Measurements from ENCODE around the gene TRIM25.

DNA sequence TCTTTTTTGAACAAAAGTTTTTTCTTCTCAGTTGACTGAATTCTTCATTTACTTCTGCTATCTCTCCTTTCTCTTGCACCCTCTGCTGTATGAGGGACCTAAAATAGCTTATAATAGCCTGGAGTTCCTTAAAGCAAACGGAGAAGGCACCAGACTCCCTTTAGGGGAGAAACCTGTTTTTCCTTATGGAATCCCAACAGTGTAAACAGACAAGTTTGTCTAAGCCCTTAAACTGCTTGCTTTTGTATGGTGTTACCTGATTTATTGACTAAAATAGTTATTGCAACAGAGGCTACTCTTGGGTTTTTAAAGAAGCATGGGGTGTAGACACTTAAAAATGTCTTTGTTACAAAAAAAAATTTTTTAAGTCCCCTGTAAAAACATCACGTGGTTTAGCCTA is 12.9 kb upstream of the TRIM25 start:
- TF ChIP-seq, protein P1, sequence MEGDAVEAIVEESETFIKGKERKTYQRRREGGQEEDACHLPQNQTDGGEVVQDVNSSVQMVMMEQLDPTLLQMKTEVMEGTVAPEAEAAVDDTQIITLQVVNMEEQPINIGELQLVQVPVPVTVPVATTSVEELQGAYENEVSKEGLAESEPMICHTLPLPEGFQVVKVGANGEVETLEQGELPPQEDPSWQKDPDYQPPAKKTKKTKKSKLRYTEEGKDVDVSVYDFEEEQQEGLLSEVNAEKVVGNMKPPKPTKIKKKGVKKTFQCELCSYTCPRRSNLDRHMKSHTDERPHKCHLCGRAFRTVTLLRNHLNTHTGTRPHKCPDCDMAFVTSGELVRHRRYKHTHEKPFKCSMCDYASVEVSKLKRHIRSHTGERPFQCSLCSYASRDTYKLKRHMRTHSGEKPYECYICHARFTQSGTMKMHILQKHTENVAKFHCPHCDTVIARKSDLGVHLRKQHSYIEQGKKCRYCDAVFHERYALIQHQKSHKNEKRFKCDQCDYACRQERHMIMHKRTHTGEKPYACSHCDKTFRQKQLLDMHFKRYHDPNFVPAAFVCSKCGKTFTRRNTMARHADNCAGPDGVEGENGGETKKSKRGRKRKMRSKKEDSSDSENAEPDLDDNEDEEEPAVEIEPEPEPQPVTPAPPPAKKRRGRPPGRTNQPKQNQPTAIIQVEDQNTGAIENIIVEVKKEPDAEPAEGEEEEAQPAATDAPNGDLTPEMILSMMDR (IDR thresholded peaks at IDR 0.05): no peak
- TF ChIP-seq POLR2A (IDR thresholded peaks at IDR 0.05): no peak
